ENCODE results near the gene KLHL20.
"Not testable (repeated sequence)": the region's sequence is repeated elsewhere in the genome, so short reads cannot be mapped to it uniquely, and the experiment has no call there.

GRCh38 chr1:173813654-173814053, 98.9 kb downstream of the KLHL20 start:
- not testable (repeated sequence) for TF ChIP-seq ZNF282 (IDR thresholded peaks at IDR 0.05; ENCODE audit: partially characterized antibody); RFX1 (IDR thresholded peaks at IDR 0.05); GLI4 (CRISPR knock-in tag; IDR thresholded peaks at IDR 0.05; ENCODE audit: borderline replicate concordance); ZNF615 (CRISPR knock-in tag; IDR thresholded peaks at IDR 0.05; ENCODE audit: borderline replicate concordance); NCOA1 (CRISPR knock-in tag; IDR thresholded peaks at IDR 0.05); NFE2L1 (CRISPR knock-in tag; IDR thresholded peaks at IDR 0.05; ENCODE audit: borderline replicate concordance); GFI1 (CRISPR knock-in tag; IDR thresholded peaks at IDR 0.05; ENCODE audit: borderline replicate concordance); HMG20B (CRISPR knock-in tag; conservative IDR thresholded peaks at IDR 0.05); KDM5B (CRISPR knock-in tag; IDR thresholded peaks at IDR 0.05; ENCODE audit: borderline replicate concordance); ZNF891 (CRISPR knock-in tag; IDR thresholded peaks at IDR 0.05)
- TF ChIP-seq, protein P1, sequence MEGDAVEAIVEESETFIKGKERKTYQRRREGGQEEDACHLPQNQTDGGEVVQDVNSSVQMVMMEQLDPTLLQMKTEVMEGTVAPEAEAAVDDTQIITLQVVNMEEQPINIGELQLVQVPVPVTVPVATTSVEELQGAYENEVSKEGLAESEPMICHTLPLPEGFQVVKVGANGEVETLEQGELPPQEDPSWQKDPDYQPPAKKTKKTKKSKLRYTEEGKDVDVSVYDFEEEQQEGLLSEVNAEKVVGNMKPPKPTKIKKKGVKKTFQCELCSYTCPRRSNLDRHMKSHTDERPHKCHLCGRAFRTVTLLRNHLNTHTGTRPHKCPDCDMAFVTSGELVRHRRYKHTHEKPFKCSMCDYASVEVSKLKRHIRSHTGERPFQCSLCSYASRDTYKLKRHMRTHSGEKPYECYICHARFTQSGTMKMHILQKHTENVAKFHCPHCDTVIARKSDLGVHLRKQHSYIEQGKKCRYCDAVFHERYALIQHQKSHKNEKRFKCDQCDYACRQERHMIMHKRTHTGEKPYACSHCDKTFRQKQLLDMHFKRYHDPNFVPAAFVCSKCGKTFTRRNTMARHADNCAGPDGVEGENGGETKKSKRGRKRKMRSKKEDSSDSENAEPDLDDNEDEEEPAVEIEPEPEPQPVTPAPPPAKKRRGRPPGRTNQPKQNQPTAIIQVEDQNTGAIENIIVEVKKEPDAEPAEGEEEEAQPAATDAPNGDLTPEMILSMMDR (CRISPR knock-in tag; IDR thresholded peaks at IDR 0.05): not testable (repeated sequence)
- TF ChIP-seq, protein P2, sequence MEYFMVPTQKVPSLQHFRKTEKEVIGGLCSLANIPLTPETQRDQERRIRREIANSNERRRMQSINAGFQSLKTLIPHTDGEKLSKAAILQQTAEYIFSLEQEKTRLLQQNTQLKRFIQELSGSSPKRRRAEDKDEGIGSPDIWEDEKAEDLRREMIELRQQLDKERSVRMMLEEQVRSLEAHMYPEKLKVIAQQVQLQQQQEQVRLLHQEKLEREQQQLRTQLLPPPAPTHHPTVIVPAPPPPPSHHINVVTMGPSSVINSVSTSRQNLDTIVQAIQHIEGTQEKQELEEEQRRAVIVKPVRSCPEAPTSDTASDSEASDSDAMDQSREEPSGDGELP (IDR thresholded peaks at IDR 0.05; ENCODE audit: borderline replicate concordance, low read depth): not testable (repeated sequence)

Data from HepG2 (cell line).